Keratinocyte (primary cell): ENCODE data around the gene SFXN3.

Experiments
- CTCF ChIP-seq, 3 experiments: IDR thresholded peaks in 1 of 3; conservative IDR thresholded peaks in 1 of 3; optimal IDR thresholded peaks in 1 of 3; 2 replicates in 2 of 3; 3 replicates in 1 of 3; pipeline versions ENCODE3 to v1.5.1; 2011; ENCODE audit warnings: low read length in 3 of 3, mild to moderate bottlenecking in 3 of 3, moderate library complexity in 2 of 3, control low read depth in 1 of 3, inconsistent platforms in 1 of 3; ENCODE audit not compliant: insufficient read depth in 2 of 3; ENCODE audit errors: extremely low read depth in 1 of 3
- EZH2 ChIP-seq: IDR thresholded peaks from one replicate; pipeline ENCODE4 v1.6.1; 2012; ENCODE audit warnings: inconsistent platforms, mild to moderate bottlenecking, low read length, moderate library complexity

GRCh38 chr10:101040061-101040460 is 9.0 kb downstream of the SFXN3 start:
- no peak for TF ChIP-seq CTCF (optimal IDR thresholded peaks at IDR 0.05 in 1 of 3, IDR thresholded peaks at IDR 0.05 in 1 of 3, conservative IDR thresholded peaks at IDR 0.05 in 1 of 3; ENCODE audit: extremely low read depth in 1 of 3, insufficient read depth in 2 of 3, low read length in 3 of 3)
- TF ChIP-seq EZH2: no peak
